ENCODE measurements around the gene SLC35A1.

DNA sequence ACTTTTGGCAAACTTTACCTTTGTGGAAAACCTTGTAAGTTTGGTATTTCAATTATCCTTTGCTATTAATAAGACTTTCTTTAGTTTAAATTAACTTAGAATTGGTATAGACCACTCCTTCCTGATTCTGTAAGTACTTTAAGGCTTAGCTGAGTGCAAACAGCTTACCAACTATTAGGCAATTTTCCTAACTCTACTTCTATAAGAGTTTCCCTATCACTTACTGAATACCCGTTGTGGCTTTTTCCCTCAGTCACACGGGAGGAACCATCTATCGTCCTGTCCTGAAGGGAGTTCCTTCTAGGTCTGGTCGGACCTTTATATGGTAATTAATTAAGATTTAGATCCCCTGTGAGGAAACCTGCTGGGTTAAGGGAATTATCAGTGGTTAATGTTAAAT, 9.6 kb downstream of the SLC35A1 start:
- no peak for TF ChIP-seq EZH2phosphoT487 (IDR thresholded peaks at IDR 0.05)
- TF ChIP-seq, protein P1, sequence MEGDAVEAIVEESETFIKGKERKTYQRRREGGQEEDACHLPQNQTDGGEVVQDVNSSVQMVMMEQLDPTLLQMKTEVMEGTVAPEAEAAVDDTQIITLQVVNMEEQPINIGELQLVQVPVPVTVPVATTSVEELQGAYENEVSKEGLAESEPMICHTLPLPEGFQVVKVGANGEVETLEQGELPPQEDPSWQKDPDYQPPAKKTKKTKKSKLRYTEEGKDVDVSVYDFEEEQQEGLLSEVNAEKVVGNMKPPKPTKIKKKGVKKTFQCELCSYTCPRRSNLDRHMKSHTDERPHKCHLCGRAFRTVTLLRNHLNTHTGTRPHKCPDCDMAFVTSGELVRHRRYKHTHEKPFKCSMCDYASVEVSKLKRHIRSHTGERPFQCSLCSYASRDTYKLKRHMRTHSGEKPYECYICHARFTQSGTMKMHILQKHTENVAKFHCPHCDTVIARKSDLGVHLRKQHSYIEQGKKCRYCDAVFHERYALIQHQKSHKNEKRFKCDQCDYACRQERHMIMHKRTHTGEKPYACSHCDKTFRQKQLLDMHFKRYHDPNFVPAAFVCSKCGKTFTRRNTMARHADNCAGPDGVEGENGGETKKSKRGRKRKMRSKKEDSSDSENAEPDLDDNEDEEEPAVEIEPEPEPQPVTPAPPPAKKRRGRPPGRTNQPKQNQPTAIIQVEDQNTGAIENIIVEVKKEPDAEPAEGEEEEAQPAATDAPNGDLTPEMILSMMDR (IDR thresholded peaks at IDR 0.05), result no peak
- TF ChIP-seq EZH2 (IDR thresholded peaks at IDR 0.05), result no peak
